Dendritic cell treated with granulocyte-macrophage colony-stimulating factor and Interleukin-4, amounts not matched to agents 40 ng/mL and 50 ng/mL, for 4 days (primary cell): Measurements from ENCODE around the gene PAX9.

Experiments used
- H3K27ac Mint-ChIP-seq: one replicate; pipeline ENCODE4 v1.8.0; 2022; ENCODE audit warnings: mild to moderate bottlenecking, mixed read lengths
- H3K27me3 Mint-ChIP-seq: one replicate; pipeline ENCODE4 v1.8.0; 2022; ENCODE audit warnings: mild to moderate bottlenecking, mixed read lengths
- H3K36me3 Mint-ChIP-seq: one replicate; pipeline ENCODE4 v1.8.0; 2022; ENCODE audit warnings: low read depth, mixed read lengths
- H3K4me1 Mint-ChIP-seq: one replicate; pipeline ENCODE4 v1.8.0; 2022; ENCODE audit warnings: low read depth, mixed read lengths
- H3K4me3 Mint-ChIP-seq: one replicate; pipeline ENCODE4 v1.8.0; 2022; ENCODE audit warnings: mild to moderate bottlenecking, moderate library complexity, mixed read lengths
- H3K9me3 Mint-ChIP-seq: one replicate; pipeline ENCODE4 v1.8.0; 2022; ENCODE audit warnings: mixed read lengths
- intact Hi-C: fragments of 100-400 bp; cut with micrococcal nuclease; formaldehyde crosslinking; loops from one replicate; pipeline ENCODE4 v1.15.0; 2022

PAX9 gene

DNA sequence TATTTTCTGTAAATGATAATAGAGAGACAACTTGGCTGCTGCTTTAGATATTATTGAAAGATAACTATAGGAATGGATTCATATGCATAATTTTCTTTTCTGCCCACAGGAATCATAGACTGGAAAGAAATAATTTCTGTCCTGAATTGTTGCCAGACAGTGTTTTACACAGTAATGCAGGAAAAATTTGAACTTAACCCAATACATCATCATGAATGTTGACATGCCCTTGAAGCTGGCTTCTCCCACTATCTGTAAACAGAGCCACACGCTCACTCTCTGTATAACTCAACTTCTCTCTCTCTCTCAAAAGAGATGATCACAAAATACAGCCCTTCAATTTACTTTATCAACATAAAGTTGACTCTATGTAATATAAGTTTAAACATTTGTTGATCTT is 56.6 kb downstream of the PAX9 start:
- H3K4me1 Mint-ChIP-seq: no peaks in the 10 kb centered on the region
- no peak overlapping the region for H3K4me3 Mint-ChIP-seq
- H3K36me3 Mint-ChIP-seq: no peaks in the 10 kb centered on the region
- no peaks in the 10 kb centered on the region for H3K9me3 Mint-ChIP-seq
- H3K27me3 Mint-ChIP-seq: no peaks in the 10 kb centered on the region
- no peak overlapping the region for H3K27ac Mint-ChIP-seq
- intact Hi-C loops: no loop called here

DNA sequence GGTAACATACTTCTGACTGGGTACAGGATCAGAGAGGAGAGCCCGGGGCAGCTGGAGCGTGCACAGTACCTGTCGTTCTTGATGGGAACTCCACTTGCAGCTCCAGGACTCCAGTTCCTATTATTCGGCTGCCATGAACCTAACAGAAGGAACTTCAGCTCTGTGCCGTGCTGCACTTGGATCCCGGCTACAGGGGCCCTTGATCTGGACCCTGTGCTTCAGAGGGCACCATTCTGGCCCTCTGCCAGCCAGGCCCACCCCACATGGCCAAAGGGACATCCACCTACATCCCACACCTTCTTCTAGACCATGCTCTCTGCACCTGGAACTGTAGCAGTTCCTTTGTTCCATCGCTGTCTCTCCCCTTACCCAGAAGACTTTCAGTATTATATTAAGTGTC is 58.2 kb downstream of the PAX9 start:
- Mint-ChIP-seq H3K4me3 (no peak overlapping the region), H3K27me3 (no peaks in the 10 kb centered on the region), H3K4me1 (no peaks in the 10 kb centered on the region), H3K27ac (no peak overlapping the region), H3K9me3 (no peaks in the 10 kb centered on the region), H3K36me3 (no peaks in the 10 kb centered on the region)
- intact Hi-C loops: no loop called here

DNA sequence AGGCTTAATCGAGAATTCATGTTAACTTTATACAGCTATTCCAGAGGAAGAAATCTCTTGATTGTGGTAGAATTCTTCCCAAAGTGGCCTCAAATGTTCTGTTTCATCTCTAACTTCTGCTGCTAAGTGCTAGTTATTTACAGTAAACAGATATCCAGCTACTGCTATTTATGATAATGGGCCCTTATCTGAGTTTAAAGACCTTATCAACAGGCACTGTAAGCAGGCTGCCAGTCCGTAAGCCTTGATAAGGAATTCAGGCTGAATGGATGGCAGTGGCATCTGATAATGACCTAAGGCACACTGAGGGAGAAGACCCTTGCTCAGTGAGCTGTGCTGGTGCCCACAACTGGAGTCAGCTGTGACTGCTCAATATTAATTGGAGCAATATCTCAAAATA is 59.0 kb downstream of the PAX9 start:
- no peak overlapping the region for H3K27ac Mint-ChIP-seq
- no peaks in the 10 kb centered on the region for H3K4me1 Mint-ChIP-seq

DNA sequence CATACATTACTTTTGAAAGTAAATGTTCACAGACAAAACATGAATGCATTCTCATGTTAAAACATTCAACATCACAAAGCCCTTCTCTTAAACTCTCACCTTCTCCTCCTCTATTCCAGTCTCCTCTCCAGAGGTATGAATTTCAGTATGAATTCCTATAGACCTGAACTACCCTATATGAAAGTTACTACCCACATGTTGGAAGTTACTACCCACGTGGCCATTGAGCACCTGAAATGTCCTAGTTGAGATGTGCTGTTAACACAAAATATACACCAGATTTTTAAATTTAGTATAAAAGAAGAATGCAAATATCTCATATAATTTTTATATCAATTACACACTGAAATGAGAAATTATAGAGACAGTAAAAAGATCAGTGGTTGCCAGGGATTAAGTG is 60.2 kb downstream of the PAX9 start:
- no peaks in the 10 kb centered on the region for H3K27me3 Mint-ChIP-seq
- no peaks in the 10 kb centered on the region for H3K36me3 Mint-ChIP-seq
- intact Hi-C loops: no loop called here
- H3K4me3 Mint-ChIP-seq: no peak overlapping the region
- no peaks in the 10 kb centered on the region for H3K4me1 Mint-ChIP-seq
- H3K27ac Mint-ChIP-seq: no peak overlapping the region
- H3K9me3 Mint-ChIP-seq: no peaks in the 10 kb centered on the region

More for the DNA sequence above, 59.0 kb downstream of the PAX9 start:
- intact Hi-C loops: no loop called here
- H3K36me3 Mint-ChIP-seq: no peaks in the 10 kb centered on the region
- H3K27me3 Mint-ChIP-seq: no peaks in the 10 kb centered on the region
- no peaks in the 10 kb centered on the region for H3K9me3 Mint-ChIP-seq
- no peak overlapping the region for H3K4me3 Mint-ChIP-seq

DNA sequence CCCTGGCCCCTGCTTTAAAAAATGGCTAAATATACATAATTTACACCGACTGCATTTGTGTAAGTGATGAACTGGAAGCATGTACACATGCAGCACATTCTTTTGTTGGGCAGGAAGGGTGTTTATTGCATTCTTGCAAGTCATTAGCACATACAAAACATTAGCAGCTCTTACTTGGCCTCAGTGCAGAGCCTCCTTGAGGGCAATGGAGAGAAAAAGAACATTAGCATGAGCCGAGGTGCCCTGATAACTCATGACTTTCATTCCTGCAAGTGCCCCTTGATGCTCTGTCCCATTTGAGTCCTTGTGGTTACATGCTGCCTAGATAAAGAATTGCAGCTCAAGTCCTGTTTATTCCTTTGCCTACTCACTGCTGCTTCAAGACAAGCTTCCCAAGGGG is 61.9 kb downstream of the PAX9 start:
- no peaks in the 10 kb centered on the region for H3K36me3 Mint-ChIP-seq
- no peaks in the 10 kb centered on the region for H3K27me3 Mint-ChIP-seq
- H3K4me3 Mint-ChIP-seq: no peak overlapping the region
- no peak overlapping the region for H3K27ac Mint-ChIP-seq
- no peaks in the 10 kb centered on the region for H3K9me3 Mint-ChIP-seq
- no peaks in the 10 kb centered on the region for H3K4me1 Mint-ChIP-seq
- intact Hi-C loops: no loop called here

- H3K4me1 Mint-ChIP-seq: no peaks in the 10 kb centered on the region
- H3K36me3 Mint-ChIP-seq: no peaks in the 10 kb centered on the region
- H3K27ac Mint-ChIP-seq: no peak overlapping the region
- H3K4me3 Mint-ChIP-seq: no peak overlapping the region
- intact Hi-C loops: no loop called here
- no peaks in the 10 kb centered on the region for H3K27me3 Mint-ChIP-seq
- H3K9me3 Mint-ChIP-seq: no peaks in the 10 kb centered on the region
Measured at GRCh38 chr14:36724162-36724561, 62.5 kb downstream of the PAX9 start.

GRCh38 chr14:36726128-36726527 is 64.5 kb downstream of the PAX9 start:
- Mint-ChIP-seq H3K4me3 (no peak overlapping the region), H3K9me3 (no peaks in the 10 kb centered on the region), H3K27me3 (no peaks in the 10 kb centered on the region), H3K4me1 (no peaks in the 10 kb centered on the region), H3K36me3 (no peaks in the 10 kb centered on the region), H3K27ac (no peak overlapping the region)
- intact Hi-C loops: no loop called here
